HCT116 (cell line): ENCODE measurements around the gene SERTAD4.

Experiments used
- CTCF ChIP-seq, 3 experiments: fragments of 200-600 bp in 1 of 3; sonication (generic) in 1 of 3; IDR thresholded peaks in 2 of 3; conservative IDR thresholded peaks in 1 of 3; 2 replicates each; pipeline ENCODE4 v1.5.1; 2012 to 2017; ENCODE audit warnings: low read depth in 2 of 3, low read length in 2 of 3, antibody characterized with exemption in 1 of 3, borderline replicate concordance in 1 of 3, control low read depth in 1 of 3, mild to moderate bottlenecking in 1 of 3, mixed read lengths in 1 of 3, mixed run types in 1 of 3, moderate library complexity in 1 of 3; ENCODE audit not compliant: insufficient read depth in 1 of 3
- EGR1 ChIP-seq: IDR thresholded peaks from 2 replicates; pipeline ENCODE4 v1.6.1; 2012; ENCODE audit warnings: low read depth
- ELF1 ChIP-seq: IDR thresholded peaks from 2 replicates; pipeline ENCODE4 v1.6.1; 2012; ENCODE audit warnings: low read depth, borderline replicate concordance
- EZH2 ChIP-seq: fragments of 200-600 bp; sonication (generic); IDR thresholded peaks from 2 replicates; pipeline ENCODE4 v1.6.1; 2017; ENCODE audit warnings: antibody characterized with exemption, mixed run types
- JUND ChIP-seq: IDR thresholded peaks from 2 replicates; pipeline ENCODE4 v1.6.1; 2012
- POLR2A ChIP-seq: IDR thresholded peaks from 2 replicates; pipeline ENCODE4 v1.7.0; 2011; ENCODE audit warnings: borderline replicate concordance; ENCODE audit not compliant: insufficient read depth, insufficient read length; ENCODE audit errors: extremely low read depth
- POLR2AphosphoS5 ChIP-seq: IDR thresholded peaks from 2 replicates; pipeline ENCODE4 v1.6.1; 2011; ENCODE audit warnings: mild to moderate bottlenecking, low read depth, low read length, moderate library complexity
- RAD21 ChIP-seq: IDR thresholded peaks from 2 replicates; pipeline ENCODE4 v1.6.1; 2012; ENCODE audit warnings: low read depth, mild to moderate bottlenecking
- SIN3A ChIP-seq: IDR thresholded peaks from 2 replicates; pipeline ENCODE4 v1.6.1; 2012; ENCODE audit warnings: low read depth
- SP1 ChIP-seq: IDR thresholded peaks from 2 replicates; pipeline ENCODE4 v1.6.1; 2012; ENCODE audit warnings: low read depth
- TCF7L2 ChIP-seq: IDR thresholded peaks from 2 replicates; pipeline ENCODE4 v1.7.0; 2011; ENCODE audit warnings: borderline replicate concordance, inconsistent platforms; ENCODE audit not compliant: insufficient read depth, insufficient read length; ENCODE audit errors: extremely low read depth
- YY1 ChIP-seq: IDR thresholded peaks from 2 replicates; pipeline ENCODE4 v1.6.1; 2011; ENCODE audit warnings: low read length, low read depth, moderate library complexity, mild to moderate bottlenecking; ENCODE audit not compliant: insufficient replicate concordance; ENCODE audit errors: extremely low read depth
- ZBTB33 ChIP-seq: IDR thresholded peaks from 2 replicates; pipeline ENCODE4 v1.6.1; 2011; ENCODE audit warnings: mild to moderate bottlenecking, low read length, moderate library complexity; ENCODE audit not compliant: insufficient replicate concordance; ENCODE audit errors: extremely low read depth

GRCh38 chr1:210250998-210251679 lies 18.5 kb downstream of the SERTAD4 start:
- TF ChIP-seq ZBTB33 (no peak), CTCF (IDR thresholded peaks at IDR 0.05 in 2 of 3, conservative IDR thresholded peaks at IDR 0.05 in 1 of 3; ENCODE audit: borderline replicate concordance in 1 of 3, insufficient read depth in 1 of 3, low read depth in 2 of 3, low read length in 2 of 3) (no peak), TCF7L2 (peak; percentile 68), JUND (no peak), EZH2 (no peak), SIN3A (no peak), ELF1 (no peak), POLR2AphosphoS5 (no peak), YY1 (no peak), SP1 (no peak), POLR2A (no peak), RAD21 (no peak), EGR1 (no peak)
